B cell (primary cell): ENCODE data around the gene TEAD1. TPM values are rescaled to one million over a fixed set of nuclear protein-coding genes. Genes with fewer than 3 reads are reported as not detected.

Experiments used
- ATAC-seq: fragments of 200-7000 bp; cut with Tn5 transposase; one replicate; pipeline ENCODE4 v1.10.0; 2021; ENCODE audit warnings: low read depth, mild to moderate bottlenecking, moderate number of reproducible peaks, moderate library complexity
- CTCF ChIA-PET: fragments of 350-600 bp; sonication (Branson Sonifier 250); formaldehyde crosslinking; loops from one replicate; lab custom pipeline; 2021; ENCODE audit warnings: antibody characterized with exemption, inconsistent platforms; lab: Charles Lee
- POLR2A ChIA-PET: fragments of 350-600 bp; sonication (Branson Sonifier 250); formaldehyde crosslinking; loops from one replicate; lab custom pipeline; 2021; ENCODE audit warnings: antibody characterized with exemption; lab: Charles Lee
- DNase-seq: peaks from one replicate; pipeline ENCODE4 v3.0.0; 2013
- H2AFZ ChIP-seq: 2 replicates; pipeline ENCODE4 v1.6.1; 2012; ENCODE audit warnings: mild to moderate bottlenecking, low read depth, low read length; ENCODE audit not compliant: insufficient read depth, poor library complexity, severe bottlenecking
- H3K27ac ChIP-seq, 2 donors: 1 replicate in 1 of 2; 2 replicates in 1 of 2; pipeline ENCODE4 v1.5.1; 2012 to 2013; ENCODE audit warnings: low read length in 2 of 2, mild to moderate bottlenecking in 2 of 2, moderate library complexity in 1 of 2
- H3K27me3 ChIP-seq, 4 experiments: fragments of 200-600 bp in 1 of 4; sonication (generic) in 1 of 4; replicated peaks in 1 of 4; 1 replicate in 2 of 4; 2 replicates in 2 of 4; pipeline versions ENCODE4 v1.6.1 to v1.7.0; 2013 to 2016; ENCODE audit warnings: low read length in 3 of 4, mild to moderate bottlenecking in 2 of 4, mixed read lengths in 1 of 4, moderate library complexity in 1 of 4; ENCODE audit not compliant: insufficient read depth in 4 of 4, control insufficient read depth in 3 of 4; ENCODE audit errors: control extremely low read depth in 1 of 4
- H3K36me3 ChIP-seq, 2 experiments: replicated peaks in 1 of 2; 1 replicate in 1 of 2; 2 replicates in 1 of 2; pipeline versions ENCODE4 v1.6.1 to v1.7.1; 2013; ENCODE audit warnings: low read length in 1 of 2; ENCODE audit not compliant: insufficient read depth in 2 of 2, control insufficient read depth in 1 of 2; ENCODE audit errors: control extremely low read depth in 1 of 2, extremely low read depth in 1 of 2
- H3K4me1 ChIP-seq, 2 donors: fragments of 200-600 bp in 1 of 2; sonication (generic) in 1 of 2; 1 replicate in 1 of 2; 2 replicates in 1 of 2; pipeline versions ENCODE4 v1.5.1 to v1.6.1; 2013 to 2017; ENCODE audit warnings: low read length in 2 of 2; ENCODE audit not compliant: control insufficient read depth in 2 of 2, insufficient read depth in 2 of 2
- H3K4me2 ChIP-seq: replicated peaks from 2 replicates; pipeline ENCODE3; 2012; ENCODE audit warnings: mild to moderate bottlenecking, low read depth, low read length; ENCODE audit not compliant: poor library complexity, severe bottlenecking
- H3K4me3 ChIP-seq, 5 experiments: fragments of 200-600 bp in 1 of 5; sonication (generic) in 1 of 5; 1 replicate in 3 of 5; 2 replicates in 2 of 5; pipeline versions ENCODE4 v1.5.1 to v1.7.0; 2011 to 2016; ENCODE audit warnings: low read length in 4 of 5, mild to moderate bottlenecking in 4 of 5, low read depth in 2 of 5, control low read depth in 1 of 5, moderate library complexity in 1 of 5; ENCODE audit not compliant: insufficient read depth in 1 of 5; ENCODE audit errors: control extremely low read depth in 1 of 5, extremely low read depth in 1 of 5
- H3K79me2 ChIP-seq: fragments of 200-600 bp; sonication (generic); one replicate; pipeline ENCODE4 v1.6.0; 2016; ENCODE audit warnings: low read length; ENCODE audit not compliant: control insufficient read depth, insufficient read depth
- H3K9ac ChIP-seq: fragments of 200-600 bp; sonication (generic); 2 replicates; pipeline ENCODE4 v1.6.1; 2017; ENCODE audit warnings: mild to moderate bottlenecking, low read length, moderate library complexity
- H3K9me3 ChIP-seq, 3 donors: one replicate each; pipeline versions ENCODE4 v1.6.1 to v1.7.1; 2013; ENCODE audit warnings: low read length in 2 of 3; ENCODE audit not compliant: control insufficient read depth in 2 of 3, insufficient read depth in 1 of 3; ENCODE audit errors: control extremely low read depth in 1 of 3
- H4K20me1 ChIP-seq: 2 replicates; pipeline ENCODE4 v1.6.0; 2012; ENCODE audit warnings: mild to moderate bottlenecking, low read length; ENCODE audit not compliant: insufficient read depth, control insufficient read depth, poor library complexity, severe bottlenecking
- H3K27ac Mint-ChIP-seq: one replicate; pipeline ENCODE4 v1.8.0; 2021; ENCODE audit warnings: mixed read lengths
- H3K27me3 Mint-ChIP-seq: one replicate; pipeline ENCODE4 v1.8.0; 2021; ENCODE audit warnings: mixed read lengths
- H3K4me1 Mint-ChIP-seq: one replicate; pipeline ENCODE4 v1.8.0; 2021; ENCODE audit warnings: mixed read lengths
- H3K4me3 Mint-ChIP-seq: one replicate; pipeline ENCODE4 v1.8.0; 2021; ENCODE audit warnings: mixed read lengths
- H3K9me3 Mint-ChIP-seq: one replicate; pipeline ENCODE4 v1.8.0; 2022; ENCODE audit warnings: mixed read lengths; ENCODE audit not compliant: insufficient read depth
- EZH2 ChIP-seq: IDR thresholded peaks from 2 replicates; pipeline ENCODE4 v1.6.1; 2012; ENCODE audit warnings: borderline replicate concordance, low read depth, mild to moderate bottlenecking, moderate library complexity, low read length; ENCODE audit not compliant: insufficient read depth, poor library complexity, severe bottlenecking
- WGBS: methylation state at CpG from one replicate; pipeline ENCODE4 v1.1.5; 2013; ENCODE audit warnings: missing lambda C conversion rate; ENCODE audit not compliant: insufficient coverage; 5-methylcytosine and 5-hydroxymethylcytosine counted together
- intact Hi-C: fragments of 100-400 bp; cut with micrococcal nuclease; formaldehyde crosslinking; loops from one replicate; pipeline ENCODE4 v1.10.0; 2022
- polyA plus RNA-seq: library from polyadenylated mRNA; depleted of rRNA; stranded (reverse); fragments of >200 nt; gene quantifications from 2 replicates; pipeline ENCODE4 v1.2.3, GENCODE V29; 2012
- total RNA-seq, 2 donors: library from RNA; stranded (reverse); fragments of 120-200 nt in 1 of 2; gene quantifications; 1 replicate in 1 of 2; 2 replicates in 1 of 2; pipeline versions ENCODE4 v1.2.3 to v1.2.4, GENCODE V29; 2013 to 2022
- TF ChIP-seq, protein P1 (sequence below): fragments of 200-600 bp; IDR thresholded peaks from one replicate; pipeline ENCODE4 v1.8.0; 2022; ENCODE audit warnings: antibody characterized with exemption, mild to moderate bottlenecking

Gene TEAD1
- total and polyA plus RNA-seq, 2 donors (not counting 1 experiment from before 2014, with no cell fraction given): 0.30 TPM; not detected in 1

DNA sequence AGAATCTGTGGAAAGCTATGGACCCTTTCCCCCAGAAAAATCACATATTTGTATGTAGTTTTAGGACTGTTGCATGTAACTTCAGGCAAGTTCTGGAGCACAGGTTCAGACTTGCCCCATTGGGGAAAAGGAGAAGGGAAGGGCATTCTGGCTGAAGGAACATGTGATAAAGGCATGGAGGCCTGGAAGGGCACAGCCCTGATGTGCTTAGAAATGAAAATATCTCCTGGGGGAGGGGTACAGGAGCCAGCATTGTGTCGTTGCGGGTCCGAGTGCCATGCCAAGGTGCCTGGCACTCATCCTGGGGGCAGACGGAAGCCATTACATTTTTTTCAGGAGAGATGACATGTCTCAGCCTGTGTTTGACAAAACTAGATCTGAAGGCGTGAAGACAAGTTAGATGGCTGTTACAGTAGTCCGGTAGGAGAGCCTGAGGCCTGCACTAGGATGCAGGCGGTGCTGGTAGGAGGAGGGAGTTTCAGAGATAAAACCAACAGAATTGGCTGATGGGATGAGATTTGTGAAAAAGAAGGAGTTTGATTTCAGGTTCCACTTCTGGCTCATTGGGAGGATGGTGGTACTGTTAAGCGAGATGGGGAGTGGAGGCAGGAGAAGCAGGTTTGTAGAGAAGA is 96.9 kb downstream of the TEAD1 start:
- intact Hi-C loops: no loop called here

DNA sequence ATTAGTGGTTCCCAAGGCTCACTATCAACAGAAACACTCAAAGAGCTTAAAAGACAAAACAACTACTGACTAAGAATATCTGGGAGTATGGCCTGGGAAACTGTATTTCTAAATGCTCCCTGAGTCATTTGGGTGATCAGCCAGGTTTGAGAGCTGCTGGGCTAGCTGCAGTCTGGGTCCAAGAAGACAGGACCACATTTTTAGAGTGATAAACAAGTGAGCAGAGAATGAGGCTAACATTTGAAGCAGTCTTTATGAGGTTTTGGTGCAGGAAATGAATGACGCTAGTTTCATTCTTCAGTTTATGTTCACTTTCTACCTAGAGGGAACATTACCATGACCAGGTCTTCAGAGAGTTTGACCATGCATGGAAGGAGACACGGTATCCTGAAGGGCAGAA is 97.7 kb downstream of the TEAD1 start:
- 58% methylated on average over 2 of the region's 2 CpGs for WGBS
- intact Hi-C loops: no loop called here
- Histone ChIP-seq H3K4me3 (no peak overlapping the region), H3K9me3 (no peaks in the 10 kb centered on the region), H2AFZ (no peak overlapping the region), H3K4me1 (no peaks in the 10 kb centered on the region), H3K79me2 (no peaks in the 10 kb centered on the region), H4K20me1 (no peaks in the 10 kb centered on the region), H3K36me3 (no peaks in the 10 kb centered on the region), H3K4me2 (no peak overlapping the region), H3K27me3 (no peaks in the 10 kb centered on the region), H3K9ac (no peak overlapping the region), H3K27ac (no peak overlapping the region)
- Mint-ChIP-seq H3K9me3 (no peaks in the 10 kb centered on the region), H3K27me3 (peaks cover 8% of the 10 kb centered on the region), H3K4me1 (no peaks in the 10 kb centered on the region), H3K4me3 (no peak overlapping the region), H3K27ac (no peak overlapping the region)
- ATAC-seq: no peak
- ChIA-PET CTCF (no interaction called here), POLR2A (no interaction called here)
- DNase-seq: no peak
- no peak for TF ChIP-seq EZH2

More for the DNA sequence above, 96.9 kb downstream of the TEAD1 start:
- Mint-ChIP-seq H3K27ac (no peak overlapping the region), H3K27me3 (peaks cover 7% of the 10 kb centered on the region), H3K4me1 (no peaks in the 10 kb centered on the region), H3K9me3 (no peaks in the 10 kb centered on the region), H3K4me3 (no peak overlapping the region)
- H3K4me3 ChIP-seq: no peak overlapping the region
- H4K20me1 ChIP-seq: no peaks in the 10 kb centered on the region
- H3K9ac ChIP-seq: no peak overlapping the region
- H3K4me1 ChIP-seq: no peaks in the 10 kb centered on the region
- H3K27ac ChIP-seq: no peak overlapping the region
- CTCF ChIA-PET: no interaction called here
- WGBS: 89% methylated on average over 8 of the region's 8 CpGs
- DNase-seq: no peak
- POLR2A ChIA-PET: no interaction called here
- H3K4me2 ChIP-seq: no peak overlapping the region
- no peaks in the 10 kb centered on the region for H3K36me3 ChIP-seq
- no peak for TF ChIP-seq EZH2
- TF ChIP-seq, protein P1, sequence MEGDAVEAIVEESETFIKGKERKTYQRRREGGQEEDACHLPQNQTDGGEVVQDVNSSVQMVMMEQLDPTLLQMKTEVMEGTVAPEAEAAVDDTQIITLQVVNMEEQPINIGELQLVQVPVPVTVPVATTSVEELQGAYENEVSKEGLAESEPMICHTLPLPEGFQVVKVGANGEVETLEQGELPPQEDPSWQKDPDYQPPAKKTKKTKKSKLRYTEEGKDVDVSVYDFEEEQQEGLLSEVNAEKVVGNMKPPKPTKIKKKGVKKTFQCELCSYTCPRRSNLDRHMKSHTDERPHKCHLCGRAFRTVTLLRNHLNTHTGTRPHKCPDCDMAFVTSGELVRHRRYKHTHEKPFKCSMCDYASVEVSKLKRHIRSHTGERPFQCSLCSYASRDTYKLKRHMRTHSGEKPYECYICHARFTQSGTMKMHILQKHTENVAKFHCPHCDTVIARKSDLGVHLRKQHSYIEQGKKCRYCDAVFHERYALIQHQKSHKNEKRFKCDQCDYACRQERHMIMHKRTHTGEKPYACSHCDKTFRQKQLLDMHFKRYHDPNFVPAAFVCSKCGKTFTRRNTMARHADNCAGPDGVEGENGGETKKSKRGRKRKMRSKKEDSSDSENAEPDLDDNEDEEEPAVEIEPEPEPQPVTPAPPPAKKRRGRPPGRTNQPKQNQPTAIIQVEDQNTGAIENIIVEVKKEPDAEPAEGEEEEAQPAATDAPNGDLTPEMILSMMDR: no peak
- no peak for ATAC-seq
- no peaks in the 10 kb centered on the region for H3K79me2 ChIP-seq
- no peaks in the 10 kb centered on the region for H3K27me3 ChIP-seq
- H2AFZ ChIP-seq: no peak overlapping the region
- H3K9me3 ChIP-seq: no peaks in the 10 kb centered on the region
